Motor neuron (in vitro differentiated cells): ENCODE measurements around the gene CEP97. TPM values are rescaled to one million over a fixed set of nuclear protein-coding genes. Genes with fewer than 3 reads are reported as not detected.
"Not testable (repeated sequence)": the region's sequence is repeated elsewhere in the genome, so short reads cannot be mapped to it uniquely, and the experiment has no call there.

Source experiments
- ATAC-seq, 8 experiments: fragments of 200-7000 bp; cut with Tn5 transposase; replicated peaks in 6 of 8; 2 replicates each; pipeline ENCODE4 v1.8.0; 2021; ENCODE audit warnings: mild to moderate bottlenecking in 8 of 8, moderate library complexity in 8 of 8
- H3K27ac ChIP-seq, 2 donors: fragments of 250-450 bp; sonication (Bioruptor Pico); 2 replicates each; pipeline ENCODE4 v1.9.0; 2021; ENCODE audit warnings: antibody characterized with exemption in 2 of 2, mild to moderate bottlenecking in 2 of 2, moderate library complexity in 1 of 2
- H3K4me1 ChIP-seq, 2 donors: fragments of 250-450 bp; sonication (Bioruptor Pico); replicated peaks in 1 of 2; 2 replicates each; pipeline ENCODE4 v1.6.1; 2021; ENCODE audit warnings: antibody characterized with exemption in 2 of 2, mild to moderate bottlenecking in 2 of 2, moderate library complexity in 1 of 2
- H3K4me3 ChIP-seq, 5 donors: fragments of 250-450 bp; sonication (Bioruptor Pico); 2 replicates each; pipeline ENCODE4 v1.9.0; 2021; ENCODE audit warnings: antibody characterized with exemption in 5 of 5, mild to moderate bottlenecking in 5 of 5, moderate library complexity in 4 of 5
- WGBS, 10 experiments: fragments of 450-650 bp; shearing (Covaris generic); methylation state at CpG; one replicate each; pipeline ENCODE4 v1.0.0; 2022; 5-methylcytosine and 5-hydroxymethylcytosine counted together
- in situ Hi-C, 9 experiments: fragments of 400-800 bp; cut with MboI; loops; one replicate each; pipeline ENCODE4 v1.15.0; 2021; ENCODE audit warnings: low sequenced_read_pairs in 9 of 9, low pct_unique_long_range_greater_than_20kb in 2 of 9; ENCODE audit not compliant: unreplicated experiment in 9 of 9
- total RNA-seq, 8 experiments: library from RNA; unstranded; fragments of 300-600 nt; gene quantifications; 2 replicates each; pipeline versions ENCODE4 v1.2.3 to v1.2.4, GENCODE V29; 2022

The CEP97 gene
- total RNA-seq, 8 experiments from 2014 or later = 9.8 to 29.2 (median 24.1) TPM

GRCh38 chr3:101758224-101758623 lies 33.8 kb downstream of the CEP97 start:
- Histone ChIP-seq H3K4me1 (no peaks in the 10 kb centered on the region), H3K4me3 (no peak overlapping the region), H3K27ac (no peak overlapping the region)
- 93 to 100% (median 100%) methylated on average over 1 to 6 of the region's 6 CpGs for WGBS, 10 experiments
- no peak for ATAC-seq
- in situ Hi-C loops = no loop called here

- 74 to 100% (median 93%) methylated on average over 2 to 3 of the region's 3 CpGs; no CpG with 5 or more reads in 1 of the 10 experiments for WGBS, 10 experiments
- no peak for ATAC-seq
- Histone ChIP-seq H3K4me1 (no peaks in the 10 kb centered on the region), H3K4me3 (no peak overlapping the region), H3K27ac (no peak overlapping the region)
- in situ Hi-C loops = no loop called here
Observed at GRCh38 chr3:101762041-101762646, 37.7 kb downstream of the CEP97 start.

GRCh38 chr3:101777745-101778281 lies 53.4 kb downstream of the CEP97 start:
- H3K27ac ChIP-seq, H3K4me3 ChIP-seq, in situ Hi-C loops, ATAC-seq: not testable (repeated sequence)
- H3K4me1 ChIP-seq = peaks cover 14 to 23% of the 10 kb centered on the region in 2 donors
- 92 to 100% (median 100%) methylated on average over 2 of the region's 6 CpGs; no CpG with 5 or more reads in 6 of the 10 experiments for WGBS, 10 experiments

GRCh38 chr3:101778385-101779046 lies 54.1 kb downstream of the CEP97 start:
- Histone ChIP-seq H3K27ac (peak overlapping the region in 1 of 2 donors; percentile 84), H3K4me1 (peaks cover 14 to 23% of the 10 kb centered on the region in 2 donors), H3K4me3 (peak overlapping the region; percentile 63 to 99 (median 91))
- ATAC-seq = no peak
- WGBS, 10 experiments = 17 to 100% (median 36%) methylated on average over 1 to 20 of the region's 21 CpGs; no CpG with 5 or more reads in 1 of the 10 experiments
- in situ Hi-C loops = no loop called here

GRCh38 chr3:101779047-101779821 lies 54.8 kb downstream of the CEP97 start, which contains the start of gene NXPE3:
Gene NXPE3, plus strand, starts transcription at chr3:101779211. Its CDS starts 6,386 bp downstream, at chr3:101785597.
- peak; percentile 86 to 93 (median 90) for ATAC-seq
- Histone ChIP-seq H3K4me1 (peaks cover 14 to 23% of the 10 kb centered on the region in 2 donors), H3K4me3 (peak within 1 kb of the TSS; percentile 63 to 99 (median 91)), H3K27ac (peak within 1 kb of the TSS; percentile 75 to 84)
- in situ Hi-C loops = no loop called here
- WGBS, 10 experiments = 0% methylated on average over 5 of the region's 78 CpGs; no CpG with 5 or more reads in 9 of the 10 experiments

- Histone ChIP-seq H3K27ac (peak overlapping the region; percentile 75 to 84), H3K4me3 (peak overlapping the region; percentile 63 to 99 (median 91)), H3K4me1 (peaks cover 14 to 23% of the 10 kb centered on the region in 2 donors)
- ATAC-seq = no peak
- 2 to 86% (median 9%) methylated on average over 1 to 7 of the region's 9 CpGs; no CpG with 5 or more reads in 1 of the 10 experiments for WGBS, 10 experiments
- in situ Hi-C loops = no loop called here
Observed at GRCh38 chr3:101779822-101780381, 55.5 kb downstream of the CEP97 start.

- H3K27ac ChIP-seq = peak overlapping the region; percentile 38 to 55
- H3K4me3 ChIP-seq = peak overlapping the region; percentile 63 to 99 (median 91)
- 0 to 28% (median 8%) methylated on average over 1 to 2 of the region's 2 CpGs; no CpG with 5 or more reads in 3 of the 10 experiments for WGBS, 10 experiments
- peaks cover 14 to 23% of the 10 kb centered on the region in 2 donors for H3K4me1 ChIP-seq
- ATAC-seq = peak in 7 of 8 experiments; percentile 5 to 39 (median 25)
- in situ Hi-C loops = no loop called here
Observed at GRCh38 chr3:101780661-101781060, 56.2 kb downstream of the CEP97 start.

- Histone ChIP-seq H3K4me3 (peak overlapping the region in 4 of 5 donors; percentile 82 to 99 (median 94)), H3K4me1 (peaks cover 14 to 23% of the 10 kb centered on the region in 2 donors), H3K27ac (peak overlapping the region in 1 of 2 donors; percentile 55)
- no peak for ATAC-seq
- in situ Hi-C loops = no loop called here
Observed at GRCh38 chr3:101781166-101781565, 56.8 kb downstream of the CEP97 start.

- no peak for ATAC-seq
- Histone ChIP-seq H3K4me1 (peaks cover 7 to 19% of the 10 kb centered on the region in 2 donors), H3K27ac (no peak overlapping the region), H3K4me3 (no peak overlapping the region)
- 73 to 100% (median 94%) methylated on average over 1 to 5 of the region's 5 CpGs for WGBS, 10 experiments
- in situ Hi-C loops = no loop called here
Observed at GRCh38 chr3:101784855-101785613, 60.6 kb downstream of the CEP97 start.

GRCh38 chr3:101791778-101792177 lies 67.4 kb downstream of the CEP97 start:
- Histone ChIP-seq H3K4me3 (no peak overlapping the region), H3K4me1 (no peaks in the 10 kb centered on the region), H3K27ac (no peak overlapping the region)
- ATAC-seq = no peak
- WGBS, 10 experiments = 86 to 100% (median 98%) methylated on average over 1 to 4 of the region's 4 CpGs
- in situ Hi-C loops = no loop called here

- no peak overlapping the region for H3K4me3 ChIP-seq
- no peak overlapping the region for H3K27ac ChIP-seq
- ATAC-seq = peak in 2 of 8 experiments; percentile 73 to 78
- in situ Hi-C loops = no loop called here
- H3K4me1 ChIP-seq = no peaks in the 10 kb centered on the region
- WGBS, 10 experiments = 48 to 92% (median 88%) methylated on average over 1 to 2 of the region's 3 CpGs; no CpG with 5 or more reads in 1 of the 10 experiments
Observed at GRCh38 chr3:101796077-101796680, 71.8 kb downstream of the CEP97 start.
